Mesothelial cell of epicardium (in vitro differentiated cells): ENCODE results near the gene TBPL2. TPM values are rescaled to one million over a fixed set of nuclear protein-coding genes. Genes with fewer than 3 reads are reported as not detected.
"Not testable (repeated sequence)": the region's sequence is repeated elsewhere in the genome, so short reads cannot be mapped to it uniquely, and the experiment has no call there.

Source experiments
- DNase-seq, 2 experiments: peaks; one replicate each; pipeline ENCODE4 v3.0.0; 2021; ENCODE audit warnings: low spot score in 2 of 2; ENCODE audit not compliant: unreplicated experiment in 2 of 2
- H3K27ac Mint-ChIP-seq: 2 replicates; pipeline ENCODE4 v1.8.0; 2021; ENCODE audit warnings: mixed read lengths
- H3K27me3 Mint-ChIP-seq: 2 replicates; pipeline ENCODE4 v1.8.0; 2021; ENCODE audit warnings: low read depth, mixed read lengths
- H3K36me3 Mint-ChIP-seq: 2 replicates; pipeline ENCODE4 v1.8.0; 2021; ENCODE audit warnings: mixed read lengths
- H3K4me1 Mint-ChIP-seq: 2 replicates; pipeline ENCODE4 v1.8.0; 2021; ENCODE audit warnings: mixed read lengths
- H3K4me3 Mint-ChIP-seq: 2 replicates; pipeline ENCODE4 v1.8.0; 2021; ENCODE audit warnings: mild to moderate bottlenecking, moderate library complexity, mixed read lengths
- H3K9me3 Mint-ChIP-seq: 2 replicates; pipeline ENCODE4 v1.8.0; 2021; ENCODE audit warnings: mixed read lengths
- CTCF ChIP-seq: fragments of 200-600 bp; sonication (generic); IDR thresholded peaks from one replicate; pipeline ENCODE4 v1.5.0; 2021; ENCODE audit warnings: antibody characterized with exemption; ENCODE audit not compliant: unreplicated experiment
- total RNA-seq: library from RNA; stranded (reverse); gene quantifications from 3 replicates; pipeline ENCODE4 v1.2.1, GENCODE V29; 2021

The TBPL2 gene
- total RNA-seq, 1 donor from 2014 or later: not detected

- Mint-ChIP-seq H3K4me1 (no peaks in the 10 kb centered on the region), H3K27me3 (peaks cover 22% of the 10 kb centered on the region), H3K9me3 (no peaks in the 10 kb centered on the region), H3K4me3 (no peak overlapping the region), H3K27ac (no peak overlapping the region), H3K36me3 (no peaks in the 10 kb centered on the region)
- no peak for TF ChIP-seq CTCF
- no peak for DNase-seq
These were observed 15.3 kb downstream of the TBPL2 start for GRCh38 chr14:55425091-55425490.

- TF ChIP-seq CTCF: no peak
- Mint-ChIP-seq H3K9me3 (no peaks in the 10 kb centered on the region), H3K4me3 (no peak overlapping the region), H3K27me3 (peaks cover 22% of the 10 kb centered on the region), H3K4me1 (no peaks in the 10 kb centered on the region), H3K36me3 (no peaks in the 10 kb centered on the region), H3K27ac (no peak overlapping the region)
- no peak for DNase-seq
These were observed 16.4 kb downstream of the TBPL2 start for GRCh38 chr14:55423969-55424368.

- H3K4me1 Mint-ChIP-seq, H3K4me3 Mint-ChIP-seq, H3K36me3 Mint-ChIP-seq, H3K27ac Mint-ChIP-seq, DNase-seq, H3K9me3 Mint-ChIP-seq: not testable (repeated sequence)
- peaks cover 22% of the 10 kb centered on the region for H3K27me3 Mint-ChIP-seq
These were observed 18.1 kb downstream of the TBPL2 start for GRCh38 chr14:55422338-55422737.

GRCh38 chr14:55419663-55420062 is 20.8 kb downstream of the TBPL2 start:
- no peak overlapping the region for H3K27ac Mint-ChIP-seq
- no peak for DNase-seq
- H3K27me3 Mint-ChIP-seq: peaks cover 31% of the 10 kb centered on the region
- no peaks in the 10 kb centered on the region for H3K36me3 Mint-ChIP-seq
- H3K4me3 Mint-ChIP-seq: no peak overlapping the region
- peaks cover 2% of the 10 kb centered on the region for H3K4me1 Mint-ChIP-seq
- TF ChIP-seq CTCF: no peak
- no peaks in the 10 kb centered on the region for H3K9me3 Mint-ChIP-seq

GRCh38 chr14:55418411-55418810 is 22.0 kb downstream of the TBPL2 start:
- no peaks in the 10 kb centered on the region for H3K9me3 Mint-ChIP-seq
- H3K4me1 Mint-ChIP-seq: peaks cover 2% of the 10 kb centered on the region
- H3K4me3 Mint-ChIP-seq: no peak overlapping the region
- DNase-seq: no peak
- no peaks in the 10 kb centered on the region for H3K36me3 Mint-ChIP-seq
- no peak for TF ChIP-seq CTCF
- peaks cover 31% of the 10 kb centered on the region for H3K27me3 Mint-ChIP-seq
- no peak overlapping the region for H3K27ac Mint-ChIP-seq

GRCh38 chr14:55417955-55418354 is 22.5 kb downstream of the TBPL2 start:
- no peaks in the 10 kb centered on the region for H3K9me3 Mint-ChIP-seq
- peaks cover 28% of the 10 kb centered on the region for H3K27me3 Mint-ChIP-seq
- peaks cover 4% of the 10 kb centered on the region for H3K4me1 Mint-ChIP-seq
- no peak for DNase-seq
- H3K36me3 Mint-ChIP-seq: no peaks in the 10 kb centered on the region
- no peak for TF ChIP-seq CTCF
- H3K4me3 Mint-ChIP-seq: no peak overlapping the region
- no peak overlapping the region for H3K27ac Mint-ChIP-seq
